GM10847 (cell line): Measurements from ENCODE around the gene ARHGAP32.

Experiments
- POLR2A ChIP-seq: IDR thresholded peaks from 2 replicates; pipeline ENCODE4 v1.6.1; 2011; ENCODE audit not compliant: insufficient read length; ENCODE audit errors: extremely low read depth

Gene ARHGAP32

DNA sequence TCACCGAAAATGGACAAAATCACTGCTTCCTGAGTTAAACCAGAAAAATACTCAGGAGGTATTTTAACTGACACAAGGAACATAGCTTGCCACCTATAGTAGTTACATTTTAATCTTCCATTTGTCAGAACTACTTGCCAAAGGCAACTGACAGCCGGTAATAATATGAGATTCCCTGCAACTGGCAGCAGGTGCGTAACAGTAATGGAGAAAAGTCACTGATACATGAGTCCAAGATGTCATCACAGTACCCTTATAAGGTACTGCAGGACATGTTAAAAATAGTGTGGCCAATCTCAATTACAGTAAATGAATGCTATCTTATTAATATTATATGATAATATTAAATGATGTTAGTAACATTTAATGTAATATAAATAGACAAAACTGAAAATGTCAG, 21.1 kb upstream of the ARHGAP32 start:
- TF ChIP-seq POLR2A = no peak

DNA sequence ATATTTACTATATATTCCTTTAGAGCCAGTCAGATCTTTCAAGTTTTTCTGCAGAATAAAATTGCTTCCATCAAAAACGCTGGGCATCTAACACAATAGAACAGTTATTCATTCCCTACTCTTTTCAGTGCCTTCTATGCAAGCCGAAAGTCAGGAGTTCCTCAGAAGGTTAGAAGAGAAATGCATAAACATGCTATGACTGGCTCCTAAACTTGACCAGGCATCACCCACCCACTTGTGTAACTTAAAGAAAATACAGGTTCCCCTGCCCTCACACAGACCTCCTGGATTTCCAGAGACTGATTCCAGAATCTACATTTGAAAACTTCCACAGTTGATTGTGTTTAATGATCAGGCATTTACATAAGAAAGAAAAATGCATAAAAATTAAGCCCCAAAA, 19.3 kb upstream of the ARHGAP32 start:
- no peak for TF ChIP-seq POLR2A

DNA sequence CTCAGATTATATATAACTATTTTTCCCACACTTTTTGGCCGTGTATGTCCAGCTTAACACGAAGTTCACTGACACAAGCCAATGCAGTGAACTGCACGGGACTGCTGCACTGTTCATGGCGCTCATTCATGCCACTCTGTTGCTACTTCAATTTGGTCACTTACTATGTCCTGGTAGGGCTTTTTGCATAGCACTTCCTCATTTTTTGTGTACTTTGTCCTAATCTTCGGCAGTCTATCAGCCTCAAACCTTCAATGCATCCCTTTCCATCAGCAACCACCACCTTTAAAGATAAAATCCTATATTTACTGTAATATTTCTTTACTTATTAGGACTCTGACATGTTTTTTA, 18.7 kb upstream of the ARHGAP32 start:
- no peak for TF ChIP-seq POLR2A

DNA sequence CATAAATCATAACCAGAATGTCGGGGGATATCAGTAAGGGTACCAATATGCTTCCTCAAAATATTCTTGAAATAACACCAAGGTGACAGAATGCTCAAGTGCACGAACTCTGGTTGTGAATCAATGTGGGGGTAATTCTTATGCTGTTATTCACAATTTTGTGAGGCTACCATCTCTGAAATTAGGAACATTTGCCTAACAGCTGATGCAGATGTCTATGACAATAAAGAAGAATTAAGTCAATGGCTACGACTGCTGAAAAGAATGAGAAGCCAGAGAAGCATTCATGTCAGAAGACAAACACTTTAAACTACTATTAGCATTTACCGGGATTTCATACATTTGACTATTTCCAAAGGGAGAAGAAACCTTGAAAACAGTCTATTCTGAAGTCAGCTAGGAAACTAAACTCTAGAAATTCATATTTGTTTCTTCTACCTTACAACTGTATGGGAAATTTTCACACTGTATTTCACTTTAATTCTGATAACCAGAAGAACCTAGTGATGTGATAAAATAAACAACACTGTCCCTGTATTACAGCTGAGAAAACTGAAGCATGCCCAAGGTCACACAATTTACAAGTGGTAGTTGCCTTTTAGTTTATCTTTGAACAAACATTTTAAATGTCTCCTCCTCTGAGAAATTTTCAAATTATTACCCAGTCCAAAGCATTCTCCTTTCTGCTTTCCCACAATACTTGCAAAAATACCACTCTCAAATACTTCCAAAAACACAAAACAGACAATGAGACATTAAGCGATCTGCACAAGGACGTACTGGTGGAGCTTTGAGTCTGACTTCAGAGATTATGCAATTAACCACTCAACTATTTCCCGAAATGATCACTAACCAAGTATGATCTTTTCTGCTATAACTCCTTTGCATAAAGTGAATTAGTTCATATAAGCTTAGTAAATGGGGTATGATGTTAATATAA, 18.0 kb upstream of the ARHGAP32 start:
- TF ChIP-seq POLR2A = no peak

DNA sequence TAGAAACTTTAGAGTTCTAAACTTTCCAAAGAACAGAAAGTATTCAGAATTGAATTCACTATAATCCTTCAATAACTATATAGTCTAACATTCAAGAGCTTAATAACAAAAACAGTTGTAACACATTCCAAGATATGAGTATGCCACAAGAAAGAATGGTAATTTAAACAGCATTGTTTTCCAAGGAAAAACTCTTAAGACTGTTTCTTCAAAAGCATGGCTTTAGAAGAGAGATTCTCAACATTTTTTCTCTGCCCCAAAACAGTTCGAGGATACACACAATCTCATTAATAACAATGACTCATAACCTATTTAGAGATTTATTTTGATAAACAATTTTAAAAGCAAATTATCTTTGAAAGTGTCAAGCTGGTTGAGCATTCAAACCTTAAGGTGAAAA, 16.7 kb upstream of the ARHGAP32 start:
- no peak for TF ChIP-seq POLR2A

DNA sequence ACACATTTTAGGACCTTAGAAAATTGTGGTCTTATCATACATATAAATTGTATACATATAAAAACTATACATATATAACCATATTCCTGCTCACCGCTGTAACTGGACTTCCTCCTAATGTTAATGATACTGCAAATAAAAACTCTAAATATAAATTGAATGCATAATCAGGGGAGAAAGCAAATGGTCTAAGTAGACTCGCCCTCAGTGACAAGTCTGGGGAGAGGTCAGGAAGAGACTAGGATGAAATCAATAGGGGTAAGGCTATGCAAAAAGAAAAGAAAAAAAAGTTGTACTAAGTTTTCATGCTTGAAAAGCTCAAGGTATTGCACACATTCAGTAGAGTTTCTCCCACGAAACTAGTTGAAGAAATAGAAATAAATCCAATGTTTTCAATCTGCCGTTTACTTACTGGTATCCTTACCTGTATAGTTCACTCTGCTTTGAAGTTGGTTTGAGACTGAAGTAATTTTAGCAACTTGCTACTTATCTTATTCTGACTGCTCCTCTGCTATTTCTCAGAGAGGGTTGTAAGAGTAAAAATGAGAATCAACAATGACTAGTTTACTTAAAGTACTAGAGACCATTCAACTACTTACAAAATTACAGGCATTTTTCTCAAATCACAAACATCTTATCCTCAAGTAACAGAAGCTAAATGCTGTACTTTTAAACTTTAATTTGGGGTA, 12.2 kb upstream of the ARHGAP32 start:
- TF ChIP-seq POLR2A = no peak

DNA sequence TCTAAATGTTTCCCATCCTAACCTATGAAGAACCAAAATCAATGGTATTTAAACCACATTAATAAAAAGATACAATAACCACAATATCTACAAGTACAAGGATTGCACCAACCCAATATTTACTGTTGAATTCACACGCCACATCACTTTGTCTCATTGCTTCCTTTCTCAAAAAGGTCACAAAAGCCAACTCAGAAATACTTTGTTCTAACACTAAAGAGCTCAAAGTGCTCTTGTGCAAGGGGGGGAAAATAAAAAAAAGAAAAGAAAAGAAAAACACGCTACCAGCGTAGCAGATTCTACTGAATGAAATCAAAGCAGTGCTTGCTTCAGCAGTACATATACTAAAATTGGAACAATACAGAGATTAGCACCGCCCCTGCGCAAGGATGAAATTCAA, 10.5 kb upstream of the ARHGAP32 start:
- TF ChIP-seq POLR2A = no peak

DNA sequence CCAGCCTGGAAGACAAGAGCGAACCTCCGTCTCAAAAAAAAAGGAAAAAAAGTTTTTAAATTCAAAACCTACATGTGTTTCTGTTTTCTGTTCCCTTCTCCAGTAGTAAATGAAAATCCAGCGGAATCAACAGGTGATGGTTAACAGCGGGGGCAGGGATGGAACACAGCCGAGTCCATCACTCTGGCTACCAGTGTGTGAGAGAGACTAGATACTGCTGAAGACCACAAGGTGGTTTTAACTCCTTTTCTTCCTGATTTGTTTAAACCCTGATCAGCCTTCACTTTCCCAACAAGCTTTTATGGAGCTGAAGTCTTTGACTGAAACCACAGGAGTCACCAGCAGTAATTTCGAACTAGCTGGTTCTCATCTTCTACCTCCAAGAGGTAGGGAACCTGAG, 3.6 kb upstream of the ARHGAP32 start:
- TF ChIP-seq POLR2A = no peak

DNA sequence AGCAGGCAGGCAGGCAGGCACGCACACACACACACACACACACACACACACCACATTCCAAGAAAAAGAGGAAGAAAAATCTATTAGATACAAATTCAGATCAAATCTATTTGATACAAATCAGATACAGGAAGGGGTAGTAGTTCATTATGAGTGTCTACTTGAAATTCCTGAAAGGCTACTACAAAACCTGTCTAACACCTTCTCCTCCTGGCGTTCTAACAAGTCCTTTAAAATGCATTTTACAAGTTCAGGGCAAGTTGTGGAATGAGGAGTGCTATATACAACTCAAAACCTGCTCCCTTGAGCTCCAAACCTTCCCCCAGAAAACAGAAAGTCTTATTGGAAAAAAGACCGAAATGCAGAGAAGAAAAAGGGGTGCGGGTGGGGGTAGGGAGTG, 476 bp downstream of the ARHGAP32 start:
- no peak for TF ChIP-seq POLR2A

DNA sequence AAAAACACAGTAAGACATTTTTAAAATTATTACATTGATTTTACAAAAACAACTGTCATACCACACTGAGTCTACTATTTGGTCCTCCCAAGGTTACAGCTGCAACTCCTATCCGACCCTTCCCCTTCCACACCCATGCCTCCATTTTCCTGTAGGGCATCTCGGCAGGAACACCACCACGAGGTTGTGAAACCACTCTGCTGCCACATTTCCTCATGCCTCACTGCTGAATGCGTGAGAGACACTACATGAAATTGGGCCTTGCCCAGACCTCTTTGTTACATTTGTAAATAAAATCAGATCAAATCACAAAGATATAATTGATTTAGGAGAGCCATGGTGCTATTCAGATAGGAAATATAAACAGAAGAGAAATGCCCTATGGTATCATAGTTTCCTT, 2.0 kb downstream of the ARHGAP32 start:
- no peak for TF ChIP-seq POLR2A

DNA sequence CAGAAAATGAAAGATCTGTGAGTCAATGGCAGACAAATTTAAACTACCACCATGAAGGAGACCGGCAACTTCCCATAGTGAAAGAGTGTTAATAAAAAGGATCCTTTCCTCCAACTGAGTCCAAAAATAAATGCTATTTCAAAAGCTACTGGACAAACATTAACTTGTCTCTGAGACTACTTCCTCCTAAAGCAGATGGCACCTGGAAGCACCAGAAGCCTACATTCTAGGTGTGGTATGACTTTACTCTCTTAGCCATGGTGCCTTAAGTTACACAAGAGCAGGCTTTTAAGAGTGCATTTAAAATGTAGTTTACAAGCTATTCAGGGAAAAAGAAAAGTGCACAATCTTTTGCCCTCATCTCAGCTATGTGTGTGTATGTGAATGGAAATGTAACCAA, 2.5 kb downstream of the ARHGAP32 start:
- TF ChIP-seq POLR2A = no peak

DNA sequence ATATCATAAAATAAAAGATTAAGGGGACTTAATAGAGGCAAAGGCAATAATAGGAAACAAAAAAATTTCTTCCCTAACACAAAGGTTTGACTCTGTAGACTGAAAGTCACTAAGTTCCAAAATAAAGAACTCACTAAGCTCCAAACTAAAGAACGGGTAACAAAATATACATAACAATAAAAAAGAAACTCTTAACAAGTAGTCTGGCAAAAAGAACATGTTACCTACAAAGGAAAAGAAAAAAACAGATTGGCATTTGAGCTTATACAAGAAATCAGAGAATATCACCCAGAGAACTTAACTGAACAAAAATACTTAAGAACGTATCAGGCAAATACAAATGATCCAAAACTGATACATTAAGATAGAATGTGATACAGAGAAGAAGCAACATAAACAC, 7.5 kb downstream of the ARHGAP32 start:
- TF ChIP-seq POLR2A = no peak

DNA sequence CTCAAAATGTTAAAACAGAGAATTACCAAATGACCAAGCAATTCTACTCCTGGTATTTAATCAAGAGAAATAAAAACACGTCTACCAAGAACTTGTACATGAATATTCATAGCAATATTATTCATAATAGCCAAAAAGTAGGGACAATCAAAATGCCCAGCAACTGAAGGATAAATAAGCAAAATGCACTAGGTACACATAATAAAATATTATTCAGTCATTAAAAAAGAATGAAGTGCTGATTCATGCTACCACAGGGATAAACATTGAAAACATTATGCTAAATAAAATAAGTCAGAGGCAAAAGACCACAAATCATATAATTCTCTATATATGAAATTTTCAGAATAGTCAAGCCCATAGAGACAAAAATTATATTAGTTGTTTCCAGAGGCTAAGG, 24.8 kb downstream of the ARHGAP32 start:
- no peak for TF ChIP-seq POLR2A

DNA sequence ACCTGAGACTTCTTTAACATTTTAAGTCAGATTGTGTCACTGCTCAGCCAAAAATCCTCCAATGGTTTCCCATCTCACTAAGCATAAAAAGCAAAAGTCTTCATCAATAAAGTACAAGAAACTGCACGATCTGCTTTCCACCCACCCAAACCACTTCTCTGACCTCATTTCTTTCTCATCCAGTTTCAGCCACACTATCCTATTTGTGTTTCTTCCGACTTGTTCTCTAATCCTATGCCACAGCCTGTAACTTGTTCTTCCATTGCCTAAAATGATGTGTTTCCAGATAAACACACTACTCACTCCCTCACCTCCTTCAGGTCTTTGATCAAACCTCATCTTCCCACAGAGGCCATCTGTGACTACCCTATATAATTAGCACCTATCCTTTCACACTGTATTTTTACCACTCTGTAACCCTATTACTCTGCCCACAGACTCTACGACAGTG, 28.4 kb downstream of the ARHGAP32 start:
- TF ChIP-seq POLR2A = no peak

DNA sequence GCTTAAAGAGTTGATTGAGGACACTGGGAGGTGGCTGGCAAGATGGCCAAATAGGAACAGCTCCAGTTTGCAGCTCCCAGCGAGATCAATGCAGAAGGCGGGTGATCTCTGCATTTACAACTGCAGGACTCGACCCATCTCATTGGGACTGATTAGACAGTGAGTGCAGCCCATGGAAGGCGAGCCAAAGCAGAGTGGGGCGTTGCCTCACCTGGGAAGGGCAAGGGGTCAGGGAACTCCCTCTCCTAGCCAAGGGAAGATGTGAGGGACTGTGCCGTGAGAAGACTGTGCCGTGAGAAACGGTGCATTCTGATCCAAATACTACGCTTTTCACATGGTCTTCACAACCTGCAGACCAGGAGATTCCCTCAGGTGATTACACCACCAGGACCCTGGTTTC, 36.4 kb downstream of the ARHGAP32 start:
- no peak for TF ChIP-seq POLR2A

DNA sequence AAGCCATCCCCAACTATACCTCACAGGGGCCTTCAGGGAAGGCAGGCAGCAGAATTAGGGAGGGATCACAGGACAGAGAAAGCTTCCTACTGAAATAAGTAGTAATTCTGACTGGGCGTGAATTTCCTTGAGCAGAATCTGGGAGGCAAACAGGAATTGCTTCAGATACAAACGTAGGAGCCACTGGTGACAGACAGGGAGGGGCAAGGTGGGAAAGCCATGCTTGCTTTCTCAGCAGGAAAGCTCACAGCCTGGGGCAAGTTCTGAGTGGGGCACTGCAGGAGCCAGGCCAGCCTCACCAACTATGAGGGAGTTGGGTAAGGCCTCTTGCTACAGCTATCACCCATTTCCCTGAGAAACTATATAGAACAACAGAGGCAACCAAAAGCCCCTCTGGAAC, 43.6 kb downstream of the ARHGAP32 start:
- TF ChIP-seq POLR2A = no peak
